Measurements from ENCODE around the gene LPIN1.

Gene LPIN1

DNA sequence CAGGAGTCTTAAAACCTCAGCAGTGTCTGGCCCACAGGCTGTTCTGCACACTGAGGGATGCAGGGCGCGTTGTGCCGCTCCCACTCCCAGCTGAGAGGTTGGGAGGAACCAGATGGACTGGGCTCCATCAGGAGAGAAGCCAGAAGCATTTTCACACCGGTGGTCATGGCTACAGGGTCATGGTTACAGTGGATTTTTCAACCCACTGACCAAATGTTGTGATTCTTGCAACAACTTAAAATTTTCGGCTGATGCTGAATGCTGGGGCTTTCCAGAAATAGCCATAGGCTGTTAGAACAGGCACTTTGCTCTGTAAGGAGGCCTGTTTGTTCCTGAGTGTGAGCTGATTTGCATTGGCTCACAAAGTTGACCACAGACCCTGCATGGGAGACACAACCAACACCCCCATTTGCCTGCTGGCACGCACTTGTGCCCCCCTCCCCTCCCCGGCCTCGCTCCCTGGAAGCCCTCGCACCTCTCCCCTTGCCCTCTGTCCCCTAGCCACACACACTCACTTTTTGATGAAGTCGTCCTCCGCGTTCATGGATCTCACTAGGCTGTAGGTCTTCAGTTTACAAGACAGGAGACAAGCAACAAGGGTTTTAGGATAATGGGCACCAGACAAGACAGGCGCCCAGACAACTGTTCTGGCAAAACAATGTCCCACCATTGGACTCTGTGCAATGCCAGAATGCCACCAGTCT is 3.4 kb downstream of the LPIN1 start:
- no peak for DNase-seq (ENCODE audit: low read depth)
- no peak overlapping the region for H3K4me3 ChIP-seq (ENCODE audit: low read length)
- TF ChIP-seq, protein P1, sequence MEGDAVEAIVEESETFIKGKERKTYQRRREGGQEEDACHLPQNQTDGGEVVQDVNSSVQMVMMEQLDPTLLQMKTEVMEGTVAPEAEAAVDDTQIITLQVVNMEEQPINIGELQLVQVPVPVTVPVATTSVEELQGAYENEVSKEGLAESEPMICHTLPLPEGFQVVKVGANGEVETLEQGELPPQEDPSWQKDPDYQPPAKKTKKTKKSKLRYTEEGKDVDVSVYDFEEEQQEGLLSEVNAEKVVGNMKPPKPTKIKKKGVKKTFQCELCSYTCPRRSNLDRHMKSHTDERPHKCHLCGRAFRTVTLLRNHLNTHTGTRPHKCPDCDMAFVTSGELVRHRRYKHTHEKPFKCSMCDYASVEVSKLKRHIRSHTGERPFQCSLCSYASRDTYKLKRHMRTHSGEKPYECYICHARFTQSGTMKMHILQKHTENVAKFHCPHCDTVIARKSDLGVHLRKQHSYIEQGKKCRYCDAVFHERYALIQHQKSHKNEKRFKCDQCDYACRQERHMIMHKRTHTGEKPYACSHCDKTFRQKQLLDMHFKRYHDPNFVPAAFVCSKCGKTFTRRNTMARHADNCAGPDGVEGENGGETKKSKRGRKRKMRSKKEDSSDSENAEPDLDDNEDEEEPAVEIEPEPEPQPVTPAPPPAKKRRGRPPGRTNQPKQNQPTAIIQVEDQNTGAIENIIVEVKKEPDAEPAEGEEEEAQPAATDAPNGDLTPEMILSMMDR (conservative IDR thresholded peaks at IDR 0.05; ENCODE audit: low read depth, low read length): no peak

GRCh38 chr2:11750422-11750821 is 4.0 kb downstream of the LPIN1 start:
- TF ChIP-seq, protein P1 (conservative IDR thresholded peaks at IDR 0.05; ENCODE audit: low read depth, low read length): no peak
- no peak overlapping the region for H3K4me3 ChIP-seq (ENCODE audit: low read length)
- DNase-seq (ENCODE audit: low read depth): no peak

DNA sequence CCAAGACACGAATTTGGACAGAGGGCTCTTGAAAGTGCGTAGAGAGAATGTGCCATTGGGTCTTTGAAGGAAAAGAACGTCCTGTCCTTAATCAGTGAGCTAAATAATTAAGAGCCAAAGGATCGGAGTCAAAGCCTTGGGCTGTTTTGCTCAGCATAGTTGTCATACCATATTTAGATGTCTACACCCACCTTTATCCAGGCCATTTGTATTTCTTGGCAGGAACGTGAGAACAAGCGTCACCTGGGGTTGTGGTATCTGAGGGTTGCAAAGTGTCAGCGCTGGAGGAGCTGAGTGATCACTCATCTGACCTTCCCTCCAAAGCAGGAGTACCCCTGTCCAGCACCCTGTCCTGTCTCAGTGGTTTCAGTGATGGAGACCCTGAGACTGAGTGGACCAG is 4.5 kb downstream of the LPIN1 start:
- DNase-seq (ENCODE audit: low read depth): no peak
- TF ChIP-seq, protein P1 (conservative IDR thresholded peaks at IDR 0.05; ENCODE audit: low read depth, low read length): no peak
- no peak overlapping the region for H3K4me3 ChIP-seq (ENCODE audit: low read length)

- DNase-seq (ENCODE audit: low read depth): no peak
- no peak overlapping the region for H3K4me3 ChIP-seq (ENCODE audit: low read length)
These were observed 6.5 kb downstream of the LPIN1 start for GRCh38 chr2:11752906-11753305.

GRCh38 chr2:11753452-11753885 is 7.0 kb downstream of the LPIN1 start:
- TF ChIP-seq, protein P1 (conservative IDR thresholded peaks at IDR 0.05; ENCODE audit: low read depth, low read length): no peak
- DNase-seq (ENCODE audit: low read depth): no peak
- H3K4me3 ChIP-seq (ENCODE audit: low read length): no peak overlapping the region

More at GRCh38 chr2:11752906-11753305, 6.5 kb downstream of the LPIN1 start:
- TF ChIP-seq, protein P1 (conservative IDR thresholded peaks at IDR 0.05; ENCODE audit: low read depth, low read length): no peak

DNA sequence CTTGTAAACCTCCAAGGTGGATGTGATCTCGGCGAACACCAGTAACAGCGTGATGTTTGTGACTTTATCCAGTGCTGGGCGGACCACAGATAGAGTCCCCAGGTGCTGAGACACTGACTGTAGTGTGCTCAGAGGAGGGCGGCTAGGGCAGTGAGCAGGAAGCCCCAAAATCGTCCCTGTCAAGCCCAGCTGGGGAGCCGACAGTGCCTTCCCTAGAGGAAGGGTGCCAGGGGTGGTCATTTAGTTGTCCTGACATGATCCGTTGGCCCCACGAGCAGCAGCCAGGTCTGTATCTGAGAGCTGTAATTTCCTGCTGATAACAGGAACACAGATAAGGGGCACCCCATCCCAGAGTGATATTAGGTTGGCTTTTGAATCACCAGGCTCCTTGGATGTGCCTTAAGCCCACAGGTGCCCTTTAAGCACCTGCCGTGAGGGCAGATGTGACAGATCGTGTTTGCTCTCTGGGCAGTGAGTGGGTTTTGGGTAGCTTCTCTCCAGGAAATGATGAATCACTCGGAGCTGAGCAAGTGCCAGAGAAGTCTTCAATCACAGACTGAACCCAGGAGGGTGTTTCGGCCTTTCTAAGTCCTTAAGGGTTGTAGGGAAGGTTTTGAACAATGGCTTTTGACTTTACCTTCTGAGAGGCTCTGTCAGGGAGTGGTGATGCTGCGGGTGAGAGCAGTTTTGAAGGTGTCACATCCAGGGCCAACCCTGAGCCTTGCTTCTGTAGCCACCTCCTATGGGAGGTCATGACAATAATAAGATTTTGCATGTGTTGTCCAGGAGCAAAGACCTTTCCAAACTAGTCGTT is 7.7 kb downstream of the LPIN1 start:
- no peak overlapping the region for H3K4me3 ChIP-seq (ENCODE audit: low read length)
- DNase-seq (ENCODE audit: low read depth): no peak
- TF ChIP-seq, protein P1 (conservative IDR thresholded peaks at IDR 0.05; ENCODE audit: low read depth, low read length): no peak

- no peak overlapping the region for H3K4me3 ChIP-seq (ENCODE audit: low read length)
- TF ChIP-seq, protein P1 (conservative IDR thresholded peaks at IDR 0.05; ENCODE audit: low read depth, low read length): no peak
- DNase-seq (ENCODE audit: low read depth): no peak
These were observed 8.2 kb downstream of the LPIN1 start for GRCh38 chr2:11754700-11755015.
